ENCODE measurements around the gene ZNF107. TPM values are rescaled to one million over a fixed set of nuclear protein-coding genes. Genes with fewer than 3 reads are reported as not detected.

ZNF107 gene
- total and polyA plus RNA-seq, 2 of the 4 experiments (the other 2 are of a cell fraction), result 2.0 to 2.5 TPM

DNA sequence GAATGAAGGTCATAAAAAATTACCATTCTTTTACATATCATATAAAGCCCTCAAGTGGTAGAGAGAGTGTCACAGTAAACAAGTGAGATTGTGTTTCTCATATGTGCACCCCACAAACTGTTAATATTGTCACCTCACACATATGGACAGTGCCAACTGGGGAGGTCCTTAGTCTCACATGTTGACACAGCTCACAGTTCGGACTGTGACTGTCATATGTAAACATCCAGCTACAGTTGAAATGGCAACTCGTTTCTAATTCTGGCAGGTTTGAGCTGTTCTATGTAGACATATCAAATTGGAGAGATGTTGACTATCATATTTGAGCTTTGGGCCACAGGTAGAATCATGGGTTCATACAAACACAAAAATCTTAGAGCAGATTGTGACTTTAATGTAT is 39.4 kb upstream of the ZNF107 start:
- no peaks in the 10 kb centered on the region for H3K36me3 ChIP-seq (ENCODE audit: control insufficient read depth, insufficient read depth, low read length)
- no peak overlapping the region for H2AK5ac ChIP-seq (ENCODE audit: low read depth, low read length)
- H3K4me3 ChIP-seq (ENCODE audit: insufficient read depth, low read depth, low read length), result no peak overlapping the region
- no peak overlapping the region for H2AK9ac ChIP-seq (replicated peaks; ENCODE audit: low read depth, low read length, poor library complexity)
- H4K91ac ChIP-seq (ENCODE audit: insufficient read depth, low read depth, low read length), result no peak overlapping the region
- H3K9me3 ChIP-seq (ENCODE audit: control insufficient read depth, insufficient read depth, low read length), result no peaks in the 10 kb centered on the region
- H4K20me1 ChIP-seq (ENCODE audit: insufficient read depth, low read length), result no peaks in the 10 kb centered on the region
- no peak overlapping the region for H2BK5ac ChIP-seq (ENCODE audit: low read depth, low read length, poor library complexity, severe bottlenecking)
- H2BK20ac ChIP-seq (ENCODE audit: low read depth, low read length), result no peak overlapping the region
- no peak overlapping the region for H4K5ac ChIP-seq (ENCODE audit: low read depth, low read length)
- POLR2A ChIA-PET (ENCODE audit: unreplicated experiment), result no interaction called here
- no peak overlapping the region for H3K4me2 ChIP-seq (ENCODE audit: low read depth, low read length)
- H3K18ac ChIP-seq (ENCODE audit: low read depth, low read length), result no peak overlapping the region
- H3K27ac ChIP-seq (ENCODE audit: insufficient read depth, low read length), result no peak overlapping the region
- no peak overlapping the region for H3K4ac ChIP-seq (ENCODE audit: low read depth, low read length)
- ATAC-seq (ENCODE audit: low read depth) (no peak), DNase-seq (no peak)
- CTCF ChIA-PET, result no interaction called here
- no peak overlapping the region for H2BK15ac ChIP-seq (ENCODE audit: low read depth, low read length)
- no peak overlapping the region for H3K56ac ChIP-seq (ENCODE audit: extremely low read depth, insufficient read depth, low read length)
- H3K27me3 ChIP-seq (ENCODE audit: control insufficient read depth, insufficient read depth, low read length), result no peaks in the 10 kb centered on the region
- H2BK120ac ChIP-seq (ENCODE audit: low read depth, low read length), result no peak overlapping the region
- H4K8ac ChIP-seq (ENCODE audit: low read depth in 2 of 2, low read length in 2 of 2), result no peak overlapping the region
- BruUV-seq (replicated peaks), result no TSS peak
- no peak for TF ChIP-seq RAD21 (IDR thresholded peaks at IDR 0.05; ENCODE audit: low read length)
- no peak for TF ChIP-seq SMC3 (IDR thresholded peaks at IDR 0.05; ENCODE audit: low read depth, low read length)
- no peak for TF ChIP-seq MXI1 (IDR thresholded peaks at IDR 0.05; ENCODE audit: borderline replicate concordance, low read depth, low read length)
- TF ChIP-seq NFE2L2 (IDR thresholded peaks at IDR 0.05; ENCODE audit: low read depth, low read length), result no peak
- TF ChIP-seq FOS (IDR thresholded peaks at IDR 0.05; ENCODE audit: low read depth, low read length), result no peak
- TF ChIP-seq BHLHE40 (IDR thresholded peaks at IDR 0.05; ENCODE audit: low read depth, low read length), result no peak
- TF ChIP-seq MAFK (IDR thresholded peaks at IDR 0.05; ENCODE audit: low read depth, low read length), result no peak
- no peak for TF ChIP-seq CHD1 (IDR thresholded peaks at IDR 0.05; ENCODE audit: low read depth, low read length)
- no peak for TF ChIP-seq POLR2A (IDR thresholded peaks at IDR 0.05; ENCODE audit: low read depth, low read length)
- TF ChIP-seq, protein P1, sequence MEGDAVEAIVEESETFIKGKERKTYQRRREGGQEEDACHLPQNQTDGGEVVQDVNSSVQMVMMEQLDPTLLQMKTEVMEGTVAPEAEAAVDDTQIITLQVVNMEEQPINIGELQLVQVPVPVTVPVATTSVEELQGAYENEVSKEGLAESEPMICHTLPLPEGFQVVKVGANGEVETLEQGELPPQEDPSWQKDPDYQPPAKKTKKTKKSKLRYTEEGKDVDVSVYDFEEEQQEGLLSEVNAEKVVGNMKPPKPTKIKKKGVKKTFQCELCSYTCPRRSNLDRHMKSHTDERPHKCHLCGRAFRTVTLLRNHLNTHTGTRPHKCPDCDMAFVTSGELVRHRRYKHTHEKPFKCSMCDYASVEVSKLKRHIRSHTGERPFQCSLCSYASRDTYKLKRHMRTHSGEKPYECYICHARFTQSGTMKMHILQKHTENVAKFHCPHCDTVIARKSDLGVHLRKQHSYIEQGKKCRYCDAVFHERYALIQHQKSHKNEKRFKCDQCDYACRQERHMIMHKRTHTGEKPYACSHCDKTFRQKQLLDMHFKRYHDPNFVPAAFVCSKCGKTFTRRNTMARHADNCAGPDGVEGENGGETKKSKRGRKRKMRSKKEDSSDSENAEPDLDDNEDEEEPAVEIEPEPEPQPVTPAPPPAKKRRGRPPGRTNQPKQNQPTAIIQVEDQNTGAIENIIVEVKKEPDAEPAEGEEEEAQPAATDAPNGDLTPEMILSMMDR (conservative IDR thresholded peaks at IDR 0.05; ENCODE audit: low read depth, low read length), result no peak
- TF ChIP-seq MAZ (IDR thresholded peaks at IDR 0.05; ENCODE audit: borderline replicate concordance, low read depth, low read length), result no peak
- TF ChIP-seq, protein P2, sequence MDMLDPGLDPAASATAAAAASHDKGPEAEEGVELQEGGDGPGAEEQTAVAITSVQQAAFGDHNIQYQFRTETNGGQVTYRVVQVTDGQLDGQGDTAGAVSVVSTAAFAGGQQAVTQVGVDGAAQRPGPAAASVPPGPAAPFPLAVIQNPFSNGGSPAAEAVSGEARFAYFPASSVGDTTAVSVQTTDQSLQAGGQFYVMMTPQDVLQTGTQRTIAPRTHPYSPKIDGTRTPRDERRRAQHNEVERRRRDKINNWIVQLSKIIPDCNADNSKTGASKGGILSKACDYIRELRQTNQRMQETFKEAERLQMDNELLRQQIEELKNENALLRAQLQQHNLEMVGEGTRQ (IDR thresholded peaks at IDR 0.05; ENCODE audit: low read depth, low read length), result no peak
- no peak for TF ChIP-seq CEBPB (IDR thresholded peaks at IDR 0.05; ENCODE audit: low read depth, low read length)
- TF ChIP-seq, protein P3, sequence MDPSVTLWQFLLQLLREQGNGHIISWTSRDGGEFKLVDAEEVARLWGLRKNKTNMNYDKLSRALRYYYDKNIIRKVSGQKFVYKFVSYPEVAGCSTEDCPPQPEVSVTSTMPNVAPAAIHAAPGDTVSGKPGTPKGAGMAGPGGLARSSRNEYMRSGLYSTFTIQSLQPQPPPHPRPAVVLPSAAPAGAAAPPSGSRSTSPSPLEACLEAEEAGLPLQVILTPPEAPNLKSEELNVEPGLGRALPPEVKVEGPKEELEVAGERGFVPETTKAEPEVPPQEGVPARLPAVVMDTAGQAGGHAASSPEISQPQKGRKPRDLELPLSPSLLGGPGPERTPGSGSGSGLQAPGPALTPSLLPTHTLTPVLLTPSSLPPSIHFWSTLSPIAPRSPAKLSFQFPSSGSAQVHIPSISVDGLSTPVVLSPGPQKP (IDR thresholded peaks at IDR 0.05; ENCODE audit: borderline replicate concordance, low read depth, low read length), result no peak
- TF ChIP-seq RFX5 (IDR thresholded peaks at IDR 0.05; ENCODE audit: low read depth, low read length), result no peak
- TF ChIP-seq RCOR1 (IDR thresholded peaks at IDR 0.05; ENCODE audit: insufficient replicate concordance, low read length), result no peak
- H3K9ac ChIP-seq (ENCODE audit: low read depth, low read length), result no peak overlapping the region
- in situ Hi-C loops (cut with MboI; ENCODE audit: low sequenced_read_pairs), result no loop called here
- H3K14ac ChIP-seq (replicated peaks; ENCODE audit: low read depth, low read length), result no peak overlapping the region
- H3K4me1 ChIP-seq (ENCODE audit: control insufficient read depth, insufficient read depth, low read length), result no peaks in the 10 kb centered on the region
- no peaks in the 10 kb centered on the region for H3K79me1 ChIP-seq (ENCODE audit: low read depth in 1 of 2, low read length in 2 of 2)
- H2AFZ ChIP-seq (replicated peaks; ENCODE audit: low read length, poor library complexity), result no peak overlapping the region
- no peaks in the 10 kb centered on the region for H3K9me1 ChIP-seq (ENCODE audit: insufficient read depth, low read length)
- WGBS, 2 experiments (ENCODE audit: extremely low coverage in 2 of 2, insufficient read length in 1 of 2), result no CpG with 5 or more reads among the region's 2 CpGs
- dilution Hi-C loops (cut with HindIII; ENCODE audit: low sequenced_read_pairs, unreplicated experiment), result no loop called here
- intact Hi-C loops (cut with micrococcal nuclease), result no loop called here
- no peak overlapping the region for H3K23ac ChIP-seq (ENCODE audit: low read depth, low read length)
